Fibroblast of mammary gland (primary cell): ENCODE results near the gene RAP1A.

Source experiments
- DNase-seq: peaks from one replicate; pipeline ENCODE4 v3.0.0-alpha.2; 2010; ENCODE audit warnings: low read depth
- H3K4me3 ChIP-seq: 2 replicates; pipeline ENCODE4 v1.5.1; 2011; ENCODE audit warnings: low read depth, mild to moderate bottlenecking, low read length, moderate library complexity; ENCODE audit not compliant: control insufficient read depth
- TF ChIP-seq, protein P1 (sequence below): conservative IDR thresholded peaks from 2 replicates; pipeline ENCODE4 v1.5.1; 2011; ENCODE audit warnings: low read depth, low read length, inconsistent platforms; ENCODE audit not compliant: control insufficient read depth, insufficient read depth

RAP1A gene

DNA sequence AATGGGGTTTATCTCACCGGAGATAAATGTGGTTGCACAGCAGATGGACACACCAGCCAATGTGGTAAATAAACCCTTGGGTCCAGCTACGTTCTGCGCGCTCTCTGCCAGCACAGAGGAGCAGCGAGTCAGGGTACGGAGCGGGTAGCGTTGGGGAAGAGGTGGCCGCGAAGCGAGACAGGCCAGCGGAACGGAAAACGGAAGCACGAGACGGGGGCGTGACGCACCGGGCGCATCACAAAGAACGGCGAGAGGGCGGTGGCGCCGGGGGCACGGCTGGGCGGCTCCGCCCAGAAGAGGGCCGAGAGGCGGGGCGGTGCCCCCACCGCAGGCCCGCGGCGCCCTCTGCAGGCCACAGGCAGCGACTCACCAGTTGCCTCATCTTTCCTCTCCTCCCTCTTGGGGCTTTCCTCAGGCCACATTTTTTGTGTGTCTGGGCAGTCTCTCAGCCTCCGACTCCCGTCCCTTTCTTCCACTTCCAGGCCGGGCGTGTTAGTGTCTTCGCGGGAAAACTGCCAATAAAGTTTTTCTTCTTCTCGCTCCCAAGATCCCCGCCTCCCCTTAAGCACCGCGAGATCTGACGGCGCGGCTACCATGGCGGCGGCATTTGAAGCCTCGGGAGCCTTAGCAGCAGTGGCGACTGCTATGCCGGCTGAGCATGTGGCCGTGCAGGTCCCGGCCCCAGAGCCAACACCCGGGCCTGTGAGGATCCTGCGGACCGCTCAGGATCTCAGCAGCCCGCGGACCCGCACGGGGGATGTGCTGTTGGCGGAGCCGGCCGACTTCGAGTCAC, 135.9 kb downstream of the RAP1A start, which contains the start of gene DDX20:
DDX20 (plus strand) TSS at position 571 of the 793 bp plus-strand sequence; CDS start at position 595, 24 bp downstream.
- TF ChIP-seq, protein P1, sequence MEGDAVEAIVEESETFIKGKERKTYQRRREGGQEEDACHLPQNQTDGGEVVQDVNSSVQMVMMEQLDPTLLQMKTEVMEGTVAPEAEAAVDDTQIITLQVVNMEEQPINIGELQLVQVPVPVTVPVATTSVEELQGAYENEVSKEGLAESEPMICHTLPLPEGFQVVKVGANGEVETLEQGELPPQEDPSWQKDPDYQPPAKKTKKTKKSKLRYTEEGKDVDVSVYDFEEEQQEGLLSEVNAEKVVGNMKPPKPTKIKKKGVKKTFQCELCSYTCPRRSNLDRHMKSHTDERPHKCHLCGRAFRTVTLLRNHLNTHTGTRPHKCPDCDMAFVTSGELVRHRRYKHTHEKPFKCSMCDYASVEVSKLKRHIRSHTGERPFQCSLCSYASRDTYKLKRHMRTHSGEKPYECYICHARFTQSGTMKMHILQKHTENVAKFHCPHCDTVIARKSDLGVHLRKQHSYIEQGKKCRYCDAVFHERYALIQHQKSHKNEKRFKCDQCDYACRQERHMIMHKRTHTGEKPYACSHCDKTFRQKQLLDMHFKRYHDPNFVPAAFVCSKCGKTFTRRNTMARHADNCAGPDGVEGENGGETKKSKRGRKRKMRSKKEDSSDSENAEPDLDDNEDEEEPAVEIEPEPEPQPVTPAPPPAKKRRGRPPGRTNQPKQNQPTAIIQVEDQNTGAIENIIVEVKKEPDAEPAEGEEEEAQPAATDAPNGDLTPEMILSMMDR: peak; percentile 58
- DNase-seq: peak; percentile 97
- peak within 1 kb of the TSS; percentile 95 for H3K4me3 ChIP-seq

- TF ChIP-seq, protein P1: no peak
- H3K4me3 ChIP-seq: peak overlapping the region; percentile 95
These were observed 136.5 kb downstream of the RAP1A start for GRCh38 chr1:111756124-111756513.

GRCh38 chr1:111758373-111758772, 138.8 kb downstream of the RAP1A start:
- TF ChIP-seq, protein P1: peak; percentile 19
- DNase-seq: no peak
- no peak overlapping the region for H3K4me3 ChIP-seq

More at GRCh38 chr1:111756124-111756513, 136.5 kb downstream of the RAP1A start:
- no peak for DNase-seq

- no peak overlapping the region for H3K4me3 ChIP-seq
- TF ChIP-seq, protein P1: no peak
- no peak for DNase-seq
These were observed 142.1 kb downstream of the RAP1A start for GRCh38 chr1:111761717-111762116.

GRCh38 chr1:111762332-111762731, 142.7 kb downstream of the RAP1A start:
- DNase-seq: no peak
- TF ChIP-seq, protein P1: no peak
- H3K4me3 ChIP-seq: no peak overlapping the region
